SK-N-SH treated with all-trans-retinoic acid at 6 μM for 48 hours (cell line): Measurements from ENCODE around the gene RAE1.

Source experiments
- CSDC2 ChIP-seq: fragments of 250-450 bp; sonication (Bioruptor Pico); IDR thresholded peaks from 2 replicates; pipeline ENCODE4 v1.5.0; 2020; ENCODE audit warnings: mild to moderate bottlenecking, moderate library complexity
- TOX ChIP-seq: fragments of 250-450 bp; sonication (Bioruptor Pico); IDR thresholded peaks from 2 replicates; pipeline ENCODE4 v1.8.0; 2021; ENCODE audit warnings: mild to moderate bottlenecking, moderate library complexity, borderline replicate concordance
- ZFP3 ChIP-seq: fragments of 250-450 bp; sonication (Bioruptor Pico); IDR thresholded peaks from 2 replicates; pipeline ENCODE4 v1.5.0; 2020; ENCODE audit warnings: mild to moderate bottlenecking, moderate library complexity
- ZNF70 ChIP-seq: fragments of 450-650 bp; formaldehyde crosslinking; IDR thresholded peaks from 2 replicates; pipeline ENCODE4 v1.5.0; 2020; ENCODE audit warnings: mild to moderate bottlenecking, moderate library complexity
- ZNF8 ChIP-seq: fragments of 450-650 bp; formaldehyde crosslinking; IDR thresholded peaks from 2 replicates; pipeline ENCODE4 v1.5.0; 2020; ENCODE audit warnings: mild to moderate bottlenecking, moderate library complexity
- TF ChIP-seq, protein P1 (sequence below): fragments of 250-450 bp; sonication (Bioruptor Pico); IDR thresholded peaks from 2 replicates; pipeline ENCODE4 v1.5.1; 2021; ENCODE audit warnings: mild to moderate bottlenecking, moderate library complexity

DNA sequence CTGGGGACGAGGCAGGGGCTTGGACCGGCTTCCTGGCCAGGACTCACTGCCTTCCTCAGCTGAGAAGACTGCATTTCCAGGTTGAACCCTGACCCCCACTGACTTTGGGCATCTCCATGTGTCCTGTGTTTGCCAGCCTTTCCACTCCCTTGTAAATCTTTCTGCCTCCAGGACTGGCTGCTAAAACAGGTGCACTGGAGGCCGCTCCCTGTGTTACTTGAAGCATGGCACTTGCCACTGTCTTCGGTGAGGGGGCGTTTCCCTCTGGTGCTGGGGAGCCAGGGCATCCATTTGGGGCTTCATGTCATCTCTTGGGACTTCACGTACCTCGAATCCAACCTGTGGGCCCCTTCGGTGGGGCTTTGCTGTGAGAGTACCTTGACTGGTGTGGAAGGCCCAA lies 33.4 kb downstream of the RAE1 start:
- TF ChIP-seq CSDC2 (CRISPR knock-in tag) (no peak), TOX (CRISPR knock-in tag) (no peak), ZNF8 (no peak), ZNF70 (CRISPR knock-in tag) (no peak), ZFP3 (CRISPR knock-in tag) (no peak)
- TF ChIP-seq, protein P1, sequence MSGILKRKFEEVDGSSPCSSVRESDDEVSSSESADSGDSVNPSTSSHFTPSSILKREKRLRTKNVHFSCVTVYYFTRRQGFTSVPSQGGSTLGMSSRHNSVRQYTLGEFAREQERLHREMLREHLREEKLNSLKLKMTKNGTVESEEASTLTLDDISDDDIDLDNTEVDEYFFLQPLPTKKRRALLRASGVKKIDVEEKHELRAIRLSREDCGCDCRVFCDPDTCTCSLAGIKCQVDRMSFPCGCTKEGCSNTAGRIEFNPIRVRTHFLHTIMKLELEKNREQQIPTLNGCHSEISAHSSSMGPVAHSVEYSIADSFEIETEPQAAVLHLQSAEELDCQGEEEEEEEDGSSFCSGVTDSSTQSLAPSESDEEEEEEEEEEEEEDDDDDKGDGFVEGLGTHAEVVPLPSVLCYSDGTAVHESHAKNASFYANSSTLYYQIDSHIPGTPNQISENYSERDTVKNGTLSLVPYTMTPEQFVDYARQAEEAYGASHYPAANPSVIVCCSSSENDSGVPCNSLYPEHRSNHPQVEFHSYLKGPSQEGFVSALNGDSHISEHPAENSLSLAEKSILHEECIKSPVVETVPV = no peak
